ENCODE results near the gene TMEM9B. TPM values are rescaled to one million over a fixed set of nuclear protein-coding genes. Genes with fewer than 3 reads are reported as not detected.

TMEM9B gene
- polyA plus RNA-seq, 3 donors from 2014 or later: 132 to 186 (median 141) TPM

DNA sequence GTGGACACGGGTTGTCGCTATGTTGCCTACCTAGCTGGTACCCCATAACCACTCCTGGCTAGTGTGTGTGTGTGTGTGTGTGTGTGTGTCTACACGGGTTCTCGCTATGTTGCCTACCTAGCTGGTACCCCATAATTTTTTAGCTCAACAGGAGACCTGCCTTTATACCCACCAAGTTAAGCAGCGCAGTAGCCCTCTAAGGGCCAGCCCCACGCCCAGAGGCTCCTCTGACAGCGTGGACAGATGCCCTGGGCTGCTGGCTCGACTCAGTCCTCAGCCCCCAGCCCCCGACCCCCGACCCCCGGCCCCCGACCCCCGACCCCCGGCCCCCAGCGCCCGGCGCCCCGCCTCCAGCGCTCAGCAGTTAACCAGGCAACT is 53.6 kb downstream of the TMEM9B start:
- peak in 1 of 3 donors; percentile 7 for DNase-seq
- Mint-ChIP-seq H3K27ac (peak overlapping the region in 4 of 6 donors; percentile 4 to 72 (median 50)), H3K9me3 (no peaks in the 10 kb centered on the region), H3K27me3 (ENCODE audit: low read depth in 3 of 3) (peaks cover 0 to 5% (median 2%) of the 10 kb centered on the region in 3 donors), H3K4me3 (peak overlapping the region; percentile 86 to 93 (median 92)), H3K4me1 (peaks cover 29 to 50% of the 10 kb centered on the region in 2 donors), H3K36me3 (no peaks in the 10 kb centered on the region)

DNA sequence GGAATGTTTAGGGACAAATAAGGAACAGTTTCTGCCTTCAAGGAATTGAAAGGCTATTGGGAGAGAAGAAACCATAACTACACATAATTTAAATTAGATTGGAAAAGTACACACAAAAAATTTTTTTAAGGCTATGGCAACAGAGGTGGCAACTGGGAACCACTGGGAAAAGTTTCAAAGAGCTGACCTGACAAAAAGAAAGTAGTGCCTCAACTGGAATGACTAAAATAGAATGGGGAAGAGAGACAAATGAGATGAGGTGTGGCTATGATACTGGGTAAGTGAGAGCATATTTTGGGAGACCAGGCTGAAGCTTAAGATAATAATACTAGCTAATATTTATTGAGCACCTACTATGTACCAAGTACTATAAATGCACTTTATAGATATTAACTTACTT is 56.1 kb downstream of the TMEM9B start:
- Mint-ChIP-seq H3K4me1 (peaks cover 19 to 32% of the 10 kb centered on the region in 2 donors), H3K9me3 (no peaks in the 10 kb centered on the region), H3K36me3 (no peaks in the 10 kb centered on the region), H3K27ac (no peak overlapping the region), H3K27me3 (ENCODE audit: low read depth in 3 of 3) (peaks cover 0 to 8% (median 2%) of the 10 kb centered on the region in 3 donors), H3K4me3 (no peak overlapping the region)
- DNase-seq: no peak

DNA sequence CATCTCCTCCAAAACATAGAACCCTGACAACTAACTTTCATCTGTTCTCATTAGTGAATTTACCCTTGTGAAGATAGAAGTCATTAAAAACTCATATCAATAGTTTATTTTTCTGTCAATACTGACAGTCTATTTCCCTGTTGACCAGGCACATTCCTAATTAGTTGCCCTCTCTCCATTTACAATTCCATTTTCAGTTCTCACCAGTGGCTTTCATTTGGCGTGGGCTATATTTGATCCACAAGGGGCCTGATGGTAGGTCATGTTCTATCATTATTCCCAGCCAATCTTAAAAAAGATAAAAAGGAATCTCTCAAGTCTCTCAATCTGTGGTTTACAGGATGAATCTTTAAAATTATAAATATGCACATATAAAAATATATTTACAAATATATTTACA is 57.1 kb downstream of the TMEM9B start:
- no peak for DNase-seq
- Mint-ChIP-seq H3K36me3 (no peaks in the 10 kb centered on the region), H3K27ac (no peak overlapping the region)

DNA sequence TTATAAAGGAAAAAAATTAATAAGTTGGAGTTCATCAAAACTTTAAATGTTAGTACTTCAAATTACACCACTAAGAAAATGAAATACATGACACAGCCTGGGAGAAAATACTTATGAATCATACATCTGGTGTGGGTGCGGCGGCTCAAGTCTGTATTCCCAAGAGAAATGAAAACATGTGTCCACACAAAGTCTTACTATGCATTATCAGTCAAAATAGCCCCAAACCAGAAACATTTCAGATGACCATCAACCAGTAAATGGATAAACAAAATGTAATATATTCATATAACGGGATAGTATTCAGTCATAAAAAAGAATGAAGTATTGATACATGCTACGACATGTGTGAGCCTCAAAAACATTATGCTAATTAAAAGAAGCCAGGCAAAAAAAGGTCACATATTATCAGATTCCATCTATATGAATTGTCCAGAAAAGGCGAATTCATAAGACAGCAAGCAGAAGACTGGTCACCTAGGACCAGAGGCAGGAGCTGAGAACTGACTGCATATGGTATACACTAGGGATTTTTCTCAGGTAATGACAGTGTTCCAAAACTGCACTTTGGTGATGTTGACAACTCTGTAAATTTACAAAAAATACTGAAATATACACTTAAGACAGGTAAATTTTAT is 58.6 kb downstream of the TMEM9B start:
- H3K4me1 Mint-ChIP-seq: peaks cover 15 to 20% of the 10 kb centered on the region in 2 donors
- peaks cover 0 to 12% (median 6%) of the 10 kb centered on the region in 3 donors for H3K27me3 Mint-ChIP-seq (ENCODE audit: low read depth in 3 of 3)
- no peak for DNase-seq
- peaks cover 3 to 7% (median 5%) of the 10 kb centered on the region in 6 donors for H3K9me3 Mint-ChIP-seq
- H3K27ac Mint-ChIP-seq: no peak overlapping the region
- peaks cover 0 to 4% (median 0%) of the 10 kb centered on the region in 3 donors for H3K36me3 Mint-ChIP-seq
- H3K4me3 Mint-ChIP-seq: no peak overlapping the region

More for the DNA sequence above, 57.1 kb downstream of the TMEM9B start:
- peaks cover 0 to 2% (median 0%) of the 10 kb centered on the region in 6 donors for H3K9me3 Mint-ChIP-seq
- no peak overlapping the region for H3K4me3 Mint-ChIP-seq
- H3K4me1 Mint-ChIP-seq: peaks cover 15 to 28% of the 10 kb centered on the region in 2 donors
- H3K27me3 Mint-ChIP-seq (ENCODE audit: low read depth in 3 of 3): peaks cover 0 to 9% (median 5%) of the 10 kb centered on the region in 3 donors

DNA sequence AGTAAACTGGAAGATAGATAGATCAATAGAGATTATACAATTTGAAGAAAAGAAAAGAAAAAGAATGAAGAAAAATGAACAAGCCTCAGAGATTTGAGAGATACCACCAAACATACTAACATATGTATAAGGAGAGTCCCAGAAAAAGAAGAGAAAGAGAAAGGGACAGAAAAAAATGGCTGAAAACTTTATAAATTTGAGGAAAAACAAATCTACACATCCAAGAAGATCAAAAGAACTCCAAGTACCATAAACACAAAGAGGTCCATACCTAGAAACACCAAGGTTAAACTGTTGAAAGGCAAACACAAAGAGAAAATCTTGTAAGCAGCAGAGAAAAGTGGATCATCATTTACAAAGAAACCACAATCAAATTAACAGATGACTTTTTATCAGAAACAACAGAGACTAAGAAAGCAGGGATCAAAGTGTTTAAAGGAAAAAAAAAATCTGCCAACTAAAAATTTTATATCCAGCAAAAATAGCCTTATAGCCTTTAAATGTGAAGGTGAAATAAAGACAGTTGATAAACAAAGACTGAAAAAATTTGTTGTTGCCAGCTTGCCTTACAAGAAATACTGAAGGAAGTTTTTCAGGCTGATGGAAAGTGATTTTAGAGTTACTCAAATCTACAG is 65.0 kb downstream of the TMEM9B start:
- Mint-ChIP-seq H3K27ac (no peak overlapping the region), H3K9me3 (peaks cover 10 to 37% (median 20%) of the 10 kb centered on the region in 6 donors), H3K36me3 (peaks cover 4 to 15% (median 10%) of the 10 kb centered on the region in 3 donors), H3K4me1 (no peaks in the 10 kb centered on the region), H3K4me3 (no peak overlapping the region), H3K27me3 (ENCODE audit: low read depth in 3 of 3) (peaks cover 3 to 10% (median 7%) of the 10 kb centered on the region in 3 donors)
- no peak for DNase-seq

Other genes starting within 250 kb of the TMEM9B start
- 10 to 100 TPM in 1 of 3 donors, 1 to 10 TPM in 2; 5.4 to 20.7 (median 7.3) TPM for gene AKIP1, start 53.3 kb downstream of the TMEM9B start, polyA plus RNA-seq
- not detected for gene C11orf16, start 31.5 kb downstream of the TMEM9B start, polyA plus RNA-seq
- gene ASCL3, start 21.4 kb downstream of the TMEM9B start, polyA plus RNA-seq: not detected
- 1 to 10 TPM in 1 of 3 donors, under 1 TPM in 1, not detected in 1; 0.19 to 1.1 TPM for gene NRIP3, start 39.6 kb upstream of the TMEM9B start, polyA plus RNA-seq
- gene SCUBE2, start 127.2 kb upstream of the TMEM9B start, polyA plus RNA-seq: not detected

Data from immature natural killer cell (primary cell).